ENCODE results near the gene CHRM2. TPM values are rescaled to one million over a fixed set of nuclear protein-coding genes. Genes with fewer than 3 reads are reported as not detected.

Gene CHRM2
- total and polyA plus RNA-seq, 2 of the 8 experiments (the other 6 are each of a cell fraction or from before 2014, with no cell fraction given): 0.17 to 0.32 TPM

- Histone ChIP-seq H3K56ac (replicated peaks; ENCODE audit: insufficient read length, low read depth, low read length) (no peak overlapping the region), H3K23ac (ENCODE audit: insufficient read length) (no peak overlapping the region), H2BK15ac (ENCODE audit: low read length) (no peak overlapping the region), H4K20me1 (replicated peaks in 1 of 2; ENCODE audit: control insufficient read depth in 1 of 2, insufficient read depth in 2 of 2, low read length in 2 of 2) (no peaks in the 10 kb centered on the region), H3K9me3 (ENCODE audit: insufficient read depth in 2 of 2, low read depth in 1 of 2, low read length in 1 of 2) (no peaks in the 10 kb centered on the region), H2BK5ac (ENCODE audit: low read depth, low read length) (no peak overlapping the region), H3K79me2 (ENCODE audit: control insufficient read depth in 1 of 2, insufficient read depth in 2 of 2, low read length in 2 of 2) (no peaks in the 10 kb centered on the region), H2BK12ac (ENCODE audit: low read depth, low read length) (no peak overlapping the region), H2AK5ac (ENCODE audit: low read depth, low read length) (no peak overlapping the region), H3K27ac (ENCODE audit: low read depth, low read length) (no peak overlapping the region), H3K23me2 (ENCODE audit: low read depth, low read length) (no peaks in the 10 kb centered on the region), H4K5ac (ENCODE audit: insufficient read length, low read depth, low read length) (no peak overlapping the region), H4K91ac (replicated peaks; ENCODE audit: insufficient read length, low read length) (no peak overlapping the region), H3K18ac (ENCODE audit: extremely low read depth, low read length) (no peak overlapping the region), H3K4me2 (ENCODE audit: insufficient read depth in 1 of 2, low read depth in 2 of 2, low read length in 2 of 2) (no peak overlapping the region), H2BK20ac (ENCODE audit: low read length) (no peak overlapping the region), H3K27me3 (replicated peaks in 1 of 4; ENCODE audit: control insufficient read depth in 3 of 4, extremely low read depth in 1 of 4, insufficient read depth in 3 of 4, low read length in 3 of 4) (no peaks in the 10 kb centered on the region), H3K36me3 (ENCODE audit: control insufficient read depth in 2 of 4, insufficient read depth in 4 of 4, low read length in 3 of 4) (no peaks in the 10 kb centered on the region), H2BK120ac (replicated peaks; ENCODE audit: low read depth, low read length) (no peak overlapping the region), H3K4ac (replicated peaks; ENCODE audit: insufficient read length, low read depth, low read length) (no peak overlapping the region), H3K79me1 (ENCODE audit: low read depth, low read length) (no peaks in the 10 kb centered on the region), H2AFZ (ENCODE audit: low read length) (no peak overlapping the region), H3K9ac (replicated peaks in 1 of 4; ENCODE audit: extremely low read depth in 1 of 4, low read depth in 3 of 4, low read length in 3 of 4) (no peak overlapping the region), H4K8ac (ENCODE audit: extremely low read depth, insufficient read depth, low read length) (no peak overlapping the region), H3K4me1 (replicated peaks in 1 of 4; ENCODE audit: control insufficient read depth in 3 of 4, insufficient read depth in 4 of 4, low read length in 3 of 4) (0 out of 7 replicates have a peak, but pooled peaks cover 0 to 1% (median 0%) of the 10 kb centered on the region in 4 experiments), H3K4me3 (ENCODE audit: extremely low read depth in 1 of 4, insufficient read depth in 2 of 4, low read depth in 3 of 4, low read length in 4 of 4) (no peak overlapping the region), H3K14ac (ENCODE audit: insufficient read length) (no peak overlapping the region)
- TF ChIP-seq HDAC2 (IDR thresholded peaks at IDR 0.05; ENCODE audit: borderline replicate concordance in 1 of 2, low read depth in 2 of 2, low read length in 2 of 2) (no peak), CBX8 (IDR thresholded peaks at IDR 0.05; ENCODE audit: borderline replicate concordance, low read depth, low read length) (no peak), SRF (IDR thresholded peaks at IDR 0.05; ENCODE audit: low read depth, low read length) (no peak), EP300 (IDR thresholded peaks at IDR 0.05; ENCODE audit: borderline replicate concordance in 1 of 2, low read depth in 2 of 2, low read length in 2 of 2) (no peak), BCL11A (IDR thresholded peaks at IDR 0.05; ENCODE audit: low read depth in 2 of 2, low read length in 2 of 2) (no peak), TCF12 (IDR thresholded peaks at IDR 0.05; ENCODE audit: low read depth, low read length) (no peak), ATF2 (IDR thresholded peaks at IDR 0.05; ENCODE audit: low read length) (no peak), RBBP5 (IDR thresholded peaks at IDR 0.05; ENCODE audit: borderline replicate concordance, low read depth, low read length) (no peak), CBX5 (IDR thresholded peaks at IDR 0.05; ENCODE audit: low read depth, low read length) (no peak), KDM4A (IDR thresholded peaks at IDR 0.05; ENCODE audit: low read depth, low read length, severe bottlenecking) (no peak), BACH1 (IDR thresholded peaks at IDR 0.05; ENCODE audit: low read length) (no peak)
- WGBS, 2 experiments (ENCODE audit: extremely low coverage in 1 of 2, insufficient coverage in 1 of 2, insufficient read length in 1 of 2, insufficient replicate concordance in 2 of 2, low coverage in 1 of 2, low lambda C conversion rate in 2 of 2, missing lambda C conversion rate in 1 of 2): 100% methylated on average over 1 of the region's 1 CpG; no CpG with 5 or more reads in 1 of the 2 experiments
- POLR2A ChIA-PET (ENCODE audit: partially characterized antibody): no interaction called here
- FAIRE-seq (no peak), DNase-seq (ENCODE audit: low read depth in 1 of 2, low spot score in 2 of 2) (no peak)
- CTCF ChIA-PET (ENCODE audit: partially characterized antibody): no interaction called here
Observed at GRCh38 chr7:137006293-137006692, 137.8 kb downstream of the CHRM2 start.

All from H1 (cell line).